Upper lobe of right lung (tissue), 1 donor: ENCODE data around the gene KCNG4. TPM values are rescaled to one million over a fixed set of nuclear protein-coding genes. Genes with fewer than 3 reads are reported as not detected.
A peak's percentile ranks its signal among the peaks of the same experiment; 100 is the strongest.

Source experiments
- ATAC-seq: fragments of 200-7000 bp; cut with Tn5 transposase; one replicate; pipeline ENCODE4 v1.9.1; 2020; ENCODE audit warnings: mild to moderate bottlenecking, moderate library complexity
- DNase-seq: peaks from one replicate; pipeline ENCODE4 v3.0.0-alpha.2; 2020
- H3K27ac ChIP-seq: fragments of 200-600 bp; one replicate; pipeline ENCODE4 v1.8.0; 2022
- H3K27me3 ChIP-seq: fragments of 200-600 bp; one replicate; pipeline ENCODE4 v1.8.0; 2022; ENCODE audit warnings: mild to moderate bottlenecking
- H3K36me3 ChIP-seq: fragments of 200-600 bp; one replicate; pipeline ENCODE4 v1.8.0; 2022
- H3K4me1 ChIP-seq: fragments of 200-600 bp; one replicate; pipeline ENCODE4 v1.8.0; 2022
- H3K4me3 ChIP-seq: fragments of 200-600 bp; one replicate; pipeline ENCODE4 v1.8.0; 2022; ENCODE audit warnings: mild to moderate bottlenecking
- H3K9me3 ChIP-seq: fragments of 200-600 bp; one replicate; pipeline ENCODE4 v1.8.0; 2022
- intact Hi-C: fragments of 100-400 bp; cut with DNase I; formaldehyde crosslinking; loops from one replicate; pipeline ENCODE4 v1.11.0; 2022
- total RNA-seq: library from RNA; stranded (reverse); fragmentation: NEBNext Ultra II Directional; extraction: Animal tissue kit (Norgen Biotek cat#: 25700); gene quantifications from one replicate; pipeline ENCODE4 v1.2.1, GENCODE V29; 2021
- TF ChIP-seq, protein P1 (sequence below): fragments of 200-600 bp; IDR thresholded peaks from one replicate; pipeline ENCODE4 v1.8.0; 2022; ENCODE audit warnings: antibody characterized with exemption
- donor health status: DM: no; HTN: yes; CAD: no; lungs with severe emphysema.

The KCNG4 gene
- total RNA-seq, 1 donor from 2014 or later, result not detected

GRCh38 chr16:84242839-84243238, 3.0 kb upstream of the KCNG4 start:
- ATAC-seq (no peak), DNase-seq (no peak)
- no peaks in the 10 kb centered on the region for H3K4me1 ChIP-seq
- peaks cover 5% of the 10 kb centered on the region for H3K27me3 ChIP-seq
- H3K9me3 ChIP-seq, result no peaks in the 10 kb centered on the region
- TF ChIP-seq, protein P1, sequence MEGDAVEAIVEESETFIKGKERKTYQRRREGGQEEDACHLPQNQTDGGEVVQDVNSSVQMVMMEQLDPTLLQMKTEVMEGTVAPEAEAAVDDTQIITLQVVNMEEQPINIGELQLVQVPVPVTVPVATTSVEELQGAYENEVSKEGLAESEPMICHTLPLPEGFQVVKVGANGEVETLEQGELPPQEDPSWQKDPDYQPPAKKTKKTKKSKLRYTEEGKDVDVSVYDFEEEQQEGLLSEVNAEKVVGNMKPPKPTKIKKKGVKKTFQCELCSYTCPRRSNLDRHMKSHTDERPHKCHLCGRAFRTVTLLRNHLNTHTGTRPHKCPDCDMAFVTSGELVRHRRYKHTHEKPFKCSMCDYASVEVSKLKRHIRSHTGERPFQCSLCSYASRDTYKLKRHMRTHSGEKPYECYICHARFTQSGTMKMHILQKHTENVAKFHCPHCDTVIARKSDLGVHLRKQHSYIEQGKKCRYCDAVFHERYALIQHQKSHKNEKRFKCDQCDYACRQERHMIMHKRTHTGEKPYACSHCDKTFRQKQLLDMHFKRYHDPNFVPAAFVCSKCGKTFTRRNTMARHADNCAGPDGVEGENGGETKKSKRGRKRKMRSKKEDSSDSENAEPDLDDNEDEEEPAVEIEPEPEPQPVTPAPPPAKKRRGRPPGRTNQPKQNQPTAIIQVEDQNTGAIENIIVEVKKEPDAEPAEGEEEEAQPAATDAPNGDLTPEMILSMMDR, result no peak
- no peak overlapping the region for H3K4me3 ChIP-seq
- H3K27ac ChIP-seq, result no peak overlapping the region
- H3K36me3 ChIP-seq, result no peaks in the 10 kb centered on the region
- intact Hi-C loops, result no loop called here

- H3K4me3 ChIP-seq, result no peak overlapping the region
- no peak for DNase-seq
- no peak overlapping the region for H3K27ac ChIP-seq
These were observed 2.0 kb upstream of the KCNG4 start for GRCh38 chr16:84241778-84242177.

GRCh38 chr16:84240455-84240854, 643 bp upstream of the KCNG4 start:
- H3K4me1 ChIP-seq, result no peaks in the 10 kb centered on the region
- H3K27me3 ChIP-seq, result peaks cover 15% of the 10 kb centered on the region
- no peaks in the 10 kb centered on the region for H3K9me3 ChIP-seq
- no peaks in the 10 kb centered on the region for H3K36me3 ChIP-seq
- H3K27ac ChIP-seq, result no peak overlapping the region
- DNase-seq, result no peak
- ATAC-seq, result no peak
- H3K4me3 ChIP-seq, result no peak overlapping the region
- intact Hi-C loops, result no loop called here
- TF ChIP-seq, protein P1, result no peak

More at GRCh38 chr16:84241778-84242177, 2.0 kb upstream of the KCNG4 start:
- intact Hi-C loops, result no loop called here
- TF ChIP-seq, protein P1, result no peak
- Histone ChIP-seq H3K36me3 (no peaks in the 10 kb centered on the region), H3K27me3 (peaks cover 10% of the 10 kb centered on the region), H3K4me1 (no peaks in the 10 kb centered on the region), H3K9me3 (no peaks in the 10 kb centered on the region)
- no peak for ATAC-seq

GRCh38 chr16:84239141-84239769, 557 bp downstream of the KCNG4 start:
- no peak for DNase-seq

GRCh38 chr16:84237994-84238750, 1.6 kb downstream of the KCNG4 start:
- Histone ChIP-seq H3K4me3 (no peak overlapping the region), H3K9me3 (no peaks in the 10 kb centered on the region), H3K36me3 (no peaks in the 10 kb centered on the region), H3K27me3 (peaks cover 15% of the 10 kb centered on the region), H3K27ac (no peak overlapping the region), H3K4me1 (no peaks in the 10 kb centered on the region)
- TF ChIP-seq, protein P1, result no peak
- DNase-seq (no peak), ATAC-seq (peak; percentile 77)
- intact Hi-C loops, result no loop called here

More at GRCh38 chr16:84239141-84239769, 557 bp downstream of the KCNG4 start:
- TF ChIP-seq, protein P1, result no peak
- peaks cover 15% of the 10 kb centered on the region for H3K27me3 ChIP-seq
- intact Hi-C loops, result no loop called here
- no peaks in the 10 kb centered on the region for H3K36me3 ChIP-seq
- no peaks in the 10 kb centered on the region for H3K9me3 ChIP-seq
- H3K27ac ChIP-seq, result no peak overlapping the region
- ATAC-seq, result peak; percentile 13
- H3K4me1 ChIP-seq, result no peaks in the 10 kb centered on the region
- H3K4me3 ChIP-seq, result no peak overlapping the region
